ENCODE measurements around the gene MOB3C. TPM values are rescaled to one million over a fixed set of nuclear protein-coding genes. Genes with fewer than 3 reads are reported as not detected.
A peak's percentile ranks its signal among the peaks of the same experiment; 100 is the strongest.
"Not testable (repeated sequence)": the region's sequence is repeated elsewhere in the genome, so short reads cannot be mapped to it uniquely, and the experiment has no call there.

Gene MOB3C
- polyA plus RNA-seq = 0.41 and 1.2 TPM in 2 replicates
- polyA minus RNA-seq = 0.73 and 0.81 TPM in 2 replicates

GRCh38 chr1:46616277-46617107 lies at the start of gene MOB3C:
MOB3C (minus strand) TSS chr1:46616811; CDS start chr1:46613321, 3,490 bp downstream.
- TF ChIP-seq SMC3 (conservative IDR thresholded peaks at IDR 0.05; ENCODE audit: poor library complexity) (no peak), EP300 (conservative IDR thresholded peaks at IDR 0.05; ENCODE audit: poor library complexity, severe bottlenecking) (no peak), TAF1 (IDR thresholded peaks at IDR 0.05; ENCODE audit: low read depth) (no peak), REST (IDR thresholded peaks at IDR 0.05; ENCODE audit: borderline replicate concordance) (no peak), EZH2 (IDR thresholded peaks at IDR 0.05; ENCODE audit: borderline replicate concordance, insufficient read depth, low read length, poor library complexity, severe bottlenecking) (no peak), RAD21 (conservative IDR thresholded peaks at IDR 0.05) (no peak), MXI1 (conservative IDR thresholded peaks at IDR 0.05; ENCODE audit: poor library complexity, severe bottlenecking) (no peak), POLR2AphosphoS5 (IDR thresholded peaks at IDR 0.05) (no peak)
- TF ChIP-seq, protein P1, sequence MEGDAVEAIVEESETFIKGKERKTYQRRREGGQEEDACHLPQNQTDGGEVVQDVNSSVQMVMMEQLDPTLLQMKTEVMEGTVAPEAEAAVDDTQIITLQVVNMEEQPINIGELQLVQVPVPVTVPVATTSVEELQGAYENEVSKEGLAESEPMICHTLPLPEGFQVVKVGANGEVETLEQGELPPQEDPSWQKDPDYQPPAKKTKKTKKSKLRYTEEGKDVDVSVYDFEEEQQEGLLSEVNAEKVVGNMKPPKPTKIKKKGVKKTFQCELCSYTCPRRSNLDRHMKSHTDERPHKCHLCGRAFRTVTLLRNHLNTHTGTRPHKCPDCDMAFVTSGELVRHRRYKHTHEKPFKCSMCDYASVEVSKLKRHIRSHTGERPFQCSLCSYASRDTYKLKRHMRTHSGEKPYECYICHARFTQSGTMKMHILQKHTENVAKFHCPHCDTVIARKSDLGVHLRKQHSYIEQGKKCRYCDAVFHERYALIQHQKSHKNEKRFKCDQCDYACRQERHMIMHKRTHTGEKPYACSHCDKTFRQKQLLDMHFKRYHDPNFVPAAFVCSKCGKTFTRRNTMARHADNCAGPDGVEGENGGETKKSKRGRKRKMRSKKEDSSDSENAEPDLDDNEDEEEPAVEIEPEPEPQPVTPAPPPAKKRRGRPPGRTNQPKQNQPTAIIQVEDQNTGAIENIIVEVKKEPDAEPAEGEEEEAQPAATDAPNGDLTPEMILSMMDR (IDR thresholded peaks at IDR 0.05; ENCODE audit: poor library complexity, severe bottlenecking) = no peak
- H3K9me2 ChIP-seq (ENCODE audit: insufficient read depth, low read length) = no peaks in the 10 kb centered on the region
- H3K4me2 ChIP-seq (ENCODE audit: low read length) = no peak within 1 kb of the TSS
- peak within 1 kb of the TSS; percentile 38 for H3K9ac ChIP-seq (ENCODE audit: low read length)
- H2AFZ ChIP-seq (ENCODE audit: low read depth, low read length) = no peak within 1 kb of the TSS
- H3K27ac ChIP-seq (ENCODE audit: low read length) = no peak within 1 kb of the TSS
- no peaks in the 10 kb centered on the region for H3K9me3 ChIP-seq (ENCODE audit: low read length)
- H3K79me2 ChIP-seq (replicated peaks; ENCODE audit: insufficient read depth, low read length) = no peaks in the 10 kb centered on the region
- H3F3A ChIP-seq (ENCODE audit: insufficient read depth, low read length, poor library complexity, severe bottlenecking) = no peaks in the 10 kb centered on the region
- H3K36me3 ChIP-seq (ENCODE audit: insufficient read depth, low read length) = no peaks in the 10 kb centered on the region
- peaks cover 21% of the 10 kb centered on the region for H3K27me3 ChIP-seq (ENCODE audit: insufficient read depth, low read depth, low read length)
- no peaks in the 10 kb centered on the region for H4K20me1 ChIP-seq (ENCODE audit: insufficient read depth)
- H3K4me3 ChIP-seq (ENCODE audit: low read length) = peak within 1 kb of the TSS; percentile 68

GRCh38 chr1:46665983-46666382 lies 49.4 kb upstream of the MOB3C start:
- Histone ChIP-seq H2AFZ (ENCODE audit: low read depth, low read length) (no peak overlapping the region), H3K9me2 (ENCODE audit: insufficient read depth, low read length) (no peaks in the 10 kb centered on the region), H3K27me3 (ENCODE audit: insufficient read depth, low read depth, low read length) (no peaks in the 10 kb centered on the region), H3K36me3 (ENCODE audit: insufficient read depth, low read length) (peaks cover 9% of the 10 kb centered on the region), H3K9me3 (ENCODE audit: low read length) (no peaks in the 10 kb centered on the region), H3K4me2 (ENCODE audit: low read length) (no peak overlapping the region), H3K79me2 (replicated peaks; ENCODE audit: insufficient read depth, low read length) (no peaks in the 10 kb centered on the region), H3K27ac (ENCODE audit: low read length) (no peak overlapping the region), H3K9ac (ENCODE audit: low read length) (no peak overlapping the region), H4K20me1 (ENCODE audit: insufficient read depth) (no peaks in the 10 kb centered on the region), H3K4me3 (ENCODE audit: low read length) (peak overlapping the region; percentile 72), H3F3A (ENCODE audit: insufficient read depth, low read length, poor library complexity, severe bottlenecking) (no peaks in the 10 kb centered on the region)
- TF ChIP-seq POLR2AphosphoS5 (IDR thresholded peaks at IDR 0.05) = no peak
- no peak for TF ChIP-seq MXI1 (conservative IDR thresholded peaks at IDR 0.05; ENCODE audit: poor library complexity, severe bottlenecking)
- TF ChIP-seq SMC3 (conservative IDR thresholded peaks at IDR 0.05; ENCODE audit: poor library complexity) = no peak

DNA sequence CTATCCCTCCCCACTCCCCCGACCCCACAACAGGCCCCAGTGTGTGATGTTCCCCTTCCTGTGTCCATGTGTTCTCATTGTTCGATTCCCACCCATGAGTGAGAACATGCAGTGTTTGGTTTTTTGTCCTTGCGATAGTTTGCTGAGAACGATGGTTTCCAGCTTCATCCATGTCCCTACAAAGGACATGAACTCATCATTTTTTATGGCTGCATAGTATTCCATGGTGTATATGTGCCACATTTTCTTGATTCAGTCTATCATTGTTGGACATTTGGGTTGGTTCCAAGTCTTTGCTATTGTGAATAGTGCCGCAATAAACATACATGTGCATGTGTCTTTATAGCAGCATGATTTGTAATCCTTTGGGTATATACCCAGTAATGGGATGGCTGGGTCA lies 46.3 kb upstream of the MOB3C start:
- not testable (repeated sequence) for H3K9me2 ChIP-seq (ENCODE audit: insufficient read depth, low read length); H3K9ac ChIP-seq (ENCODE audit: low read length); H3K79me2 ChIP-seq (replicated peaks; ENCODE audit: insufficient read depth, low read length); H3K27ac ChIP-seq (ENCODE audit: low read length); H3K4me3 ChIP-seq (ENCODE audit: low read length); H2AFZ ChIP-seq (ENCODE audit: low read depth, low read length); H4K20me1 ChIP-seq (ENCODE audit: insufficient read depth); H3K27me3 ChIP-seq (ENCODE audit: insufficient read depth, low read depth, low read length); H3K36me3 ChIP-seq (ENCODE audit: insufficient read depth, low read length); H3K9me3 ChIP-seq (ENCODE audit: low read length); H3K4me2 ChIP-seq (ENCODE audit: low read length); H3F3A ChIP-seq (ENCODE audit: insufficient read depth, low read length, poor library complexity, severe bottlenecking)

- H3F3A ChIP-seq (ENCODE audit: insufficient read depth, low read length, poor library complexity, severe bottlenecking); H2AFZ ChIP-seq (ENCODE audit: low read depth, low read length); H3K4me3 ChIP-seq (ENCODE audit: low read length); H3K79me2 ChIP-seq (replicated peaks; ENCODE audit: insufficient read depth, low read length); H3K9me2 ChIP-seq (ENCODE audit: insufficient read depth, low read length); H3K27ac ChIP-seq (ENCODE audit: low read length); H3K9me3 ChIP-seq (ENCODE audit: low read length); H4K20me1 ChIP-seq (ENCODE audit: insufficient read depth); H3K27me3 ChIP-seq (ENCODE audit: insufficient read depth, low read depth, low read length); H3K9ac ChIP-seq (ENCODE audit: low read length); H3K4me2 ChIP-seq (ENCODE audit: low read length): not testable (repeated sequence)
- peaks cover 15% of the 10 kb centered on the region for H3K36me3 ChIP-seq (ENCODE audit: insufficient read depth, low read length)
Observed at GRCh38 chr1:46660116-46660515, 43.5 kb upstream of the MOB3C start.

All from neural cell (in vitro differentiated cells).